Right kidney (tissue), 1 donor: ENCODE measurements around the gene SLC13A3.
"Not testable (repeated sequence)": the region's sequence is repeated elsewhere in the genome, so short reads cannot be mapped to it uniquely, and the experiment has no call there.

ENCODE experiments used
- DNase-seq: peaks from one replicate; pipeline ENCODE4 v3.0.0-alpha.2; 2016

Gene SLC13A3

GRCh38 chr20:46682063-46682821 is 31.0 kb upstream of the SLC13A3 start:
- no peak for DNase-seq

- peak; percentile 56 for DNase-seq
These were observed 30.0 kb upstream of the SLC13A3 start for GRCh38 chr20:46681032-46681854.

GRCh38 chr20:46680684-46681031 is 29.4 kb upstream of the SLC13A3 start:
- no peak for DNase-seq

GRCh38 chr20:46678516-46678915 is 27.3 kb upstream of the SLC13A3 start:
- no peak for DNase-seq

- no peak for DNase-seq
These were observed 26.3 kb upstream of the SLC13A3 start for GRCh38 chr20:46677608-46678007.

- not testable (repeated sequence) for DNase-seq
These were observed 25.5 kb upstream of the SLC13A3 start for GRCh38 chr20:46676649-46677316.

- peak; percentile 35 for DNase-seq
These were observed 23.2 kb upstream of the SLC13A3 start for GRCh38 chr20:46674253-46675083.

GRCh38 chr20:46673394-46674252 is 22.4 kb upstream of the SLC13A3 start:
- DNase-seq, result no peak

- DNase-seq, result no peak
These were observed 21.4 kb upstream of the SLC13A3 start for GRCh38 chr20:46672543-46673148.

GRCh38 chr20:46671866-46672542 is 20.7 kb upstream of the SLC13A3 start:
- no peak for DNase-seq

GRCh38 chr20:46670585-46671584 is 19.6 kb upstream of the SLC13A3 start:
- no peak for DNase-seq

- DNase-seq, result no peak
These were observed 18.9 kb upstream of the SLC13A3 start for GRCh38 chr20:46670228-46670584.

- no peak for DNase-seq
These were observed 15.7 kb upstream of the SLC13A3 start for GRCh38 chr20:46666818-46667515.

GRCh38 chr20:46666306-46666705 is 15.0 kb upstream of the SLC13A3 start:
- no peak for DNase-seq

GRCh38 chr20:46665602-46666001 is 14.3 kb upstream of the SLC13A3 start:
- DNase-seq, result no peak

- no peak for DNase-seq
These were observed 12.3 kb upstream of the SLC13A3 start for GRCh38 chr20:46663531-46663930.

GRCh38 chr20:46661659-46662058 is 10.4 kb upstream of the SLC13A3 start:
- DNase-seq, result no peak

- DNase-seq, result no peak
These were observed 9.2 kb upstream of the SLC13A3 start for GRCh38 chr20:46660487-46660886.
